HuH-7 (cell line): Measurements from ENCODE around the gene TMEM266.
"Not testable (repeated sequence)": the region's sequence is repeated elsewhere in the genome, so short reads cannot be mapped to it uniquely, and the experiment has no call there.

ENCODE experiments used
- DNase-seq: peaks from one replicate; pipeline ENCODE4 v3.0.0; 2011; ENCODE audit warnings: low spot score

TMEM266 gene, protein sequence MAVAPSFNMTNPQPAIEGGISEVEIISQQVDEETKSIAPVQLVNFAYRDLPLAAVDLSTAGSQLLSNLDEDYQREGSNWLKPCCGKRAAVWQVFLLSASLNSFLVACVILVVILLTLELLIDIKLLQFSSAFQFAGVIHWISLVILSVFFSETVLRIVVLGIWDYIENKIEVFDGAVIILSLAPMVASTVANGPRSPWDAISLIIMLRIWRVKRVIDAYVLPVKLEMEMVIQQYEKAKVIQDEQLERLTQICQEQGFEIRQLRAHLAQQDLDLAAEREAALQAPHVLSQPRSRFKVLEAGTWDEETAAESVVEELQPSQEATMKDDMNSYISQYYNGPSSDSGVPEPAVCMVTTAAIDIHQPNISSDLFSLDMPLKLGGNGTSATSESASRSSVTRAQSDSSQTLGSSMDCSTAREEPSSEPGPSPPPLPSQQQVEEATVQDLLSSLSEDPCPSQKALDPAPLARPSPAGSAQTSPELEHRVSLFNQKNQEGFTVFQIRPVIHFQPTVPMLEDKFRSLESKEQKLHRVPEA

DNA sequence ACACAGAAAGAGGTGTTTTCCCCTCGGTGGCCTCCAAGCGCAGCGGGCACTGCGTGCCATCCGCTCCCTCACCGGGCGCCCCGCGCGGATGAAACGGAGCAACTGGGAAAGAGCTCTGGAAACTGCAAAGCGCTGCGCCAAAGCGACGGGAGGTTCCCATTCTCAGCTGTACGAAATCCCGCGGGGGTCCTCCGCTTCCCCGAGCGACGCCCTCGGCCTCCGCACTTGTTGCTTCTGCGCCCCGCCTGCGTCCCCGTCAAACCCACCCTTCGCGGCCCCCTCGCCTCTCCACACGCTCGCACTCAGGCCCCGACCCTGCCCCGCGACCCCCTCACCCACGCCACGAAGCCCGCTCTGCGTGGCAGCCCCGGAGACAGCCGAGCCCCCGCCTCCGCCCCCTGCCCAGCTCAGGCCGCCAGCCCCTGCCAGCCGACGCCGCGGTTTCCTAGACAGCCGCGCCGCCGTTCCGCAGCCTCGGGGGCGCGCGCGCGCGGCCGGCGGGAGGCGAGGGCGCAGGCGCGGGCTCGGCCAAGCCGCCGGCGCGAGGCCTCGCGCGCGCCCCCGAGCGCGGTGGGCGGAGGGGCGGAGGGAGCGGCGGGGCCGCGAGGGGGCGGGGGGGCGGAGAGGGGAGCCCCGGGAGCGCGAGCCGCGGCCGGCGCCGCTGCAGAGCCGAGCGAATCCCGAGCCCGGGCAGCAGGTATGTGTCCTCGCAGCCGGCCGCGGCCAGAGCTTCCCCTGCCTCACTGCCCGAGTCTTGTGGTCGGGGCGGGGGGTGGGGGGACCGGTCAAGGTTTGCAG, at the start of gene TMEM266:
TMEM266 (plus strand) TSS at position 666 of the 798 bp plus-strand sequence. CDS start 74,279 bp downstream, outside the sequence.
- peak; percentile 84 for DNase-seq

DNA sequence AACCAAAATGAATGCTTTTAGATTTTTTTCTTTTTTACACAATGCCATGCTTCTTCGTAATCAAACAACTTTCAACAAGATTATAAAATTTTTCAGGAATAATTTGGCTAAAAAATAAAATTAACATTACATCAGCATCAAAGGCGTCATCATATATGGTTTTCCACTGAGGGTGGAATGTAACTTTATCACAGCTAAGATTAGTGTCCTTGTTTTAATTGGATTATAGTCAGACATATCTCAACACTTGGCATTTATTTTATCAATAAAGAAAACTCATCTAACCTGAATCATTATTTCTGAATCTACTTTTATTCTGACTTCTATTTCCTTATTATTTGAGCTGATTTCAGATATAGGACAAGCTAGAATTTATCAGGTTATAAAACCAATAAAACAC, 49.2 kb upstream of the TMEM266 start:
- no peak for DNase-seq

DNA sequence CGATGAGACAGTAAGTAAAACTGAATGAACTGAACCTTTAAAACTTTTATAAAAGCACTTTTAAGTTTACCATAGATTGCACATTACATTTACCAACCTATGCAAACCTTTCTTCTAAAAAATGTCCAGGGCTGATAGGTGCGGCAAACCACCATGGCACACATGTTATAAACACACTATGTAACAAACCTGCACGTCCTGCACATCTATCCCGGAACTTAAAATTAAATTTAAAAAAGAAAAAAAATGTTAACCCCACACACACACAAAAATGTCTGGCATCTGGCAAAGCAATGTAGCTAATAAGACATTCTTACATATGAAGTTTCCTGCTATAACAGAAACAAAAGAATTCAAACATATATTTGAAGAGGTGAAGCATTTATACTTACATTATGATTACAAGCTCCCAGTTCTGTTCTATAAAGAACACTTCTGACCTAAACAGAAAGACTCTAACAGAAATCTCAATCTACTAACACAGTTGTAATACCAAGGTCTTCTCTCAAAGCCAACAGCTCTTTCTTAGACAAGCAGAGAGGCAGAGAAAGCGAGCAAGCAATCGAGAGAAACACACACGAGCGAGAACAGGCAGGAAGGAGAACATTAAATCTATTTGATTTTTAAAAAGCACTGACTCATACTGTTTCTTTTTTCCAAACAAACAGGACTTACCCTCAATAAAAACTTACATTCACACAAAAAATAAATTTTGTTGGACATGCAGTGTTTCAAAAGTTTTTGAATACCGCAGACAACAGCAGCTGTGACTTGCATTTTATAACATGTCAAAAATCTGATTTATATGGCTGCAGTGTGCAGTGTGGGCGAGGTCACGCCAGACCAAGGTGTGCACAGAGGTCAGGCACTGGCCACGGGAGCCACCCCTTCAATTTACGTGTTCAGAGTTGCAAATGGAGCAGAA, 47.9 kb upstream of the TMEM266 start, which contains the start of gene NRG4:
NRG4 (minus strand) TSS at position 798 of the 925 bp plus-strand sequence. CDS start 1,194 bp downstream, outside the sequence.
- peak; percentile 24 for DNase-seq

DNA sequence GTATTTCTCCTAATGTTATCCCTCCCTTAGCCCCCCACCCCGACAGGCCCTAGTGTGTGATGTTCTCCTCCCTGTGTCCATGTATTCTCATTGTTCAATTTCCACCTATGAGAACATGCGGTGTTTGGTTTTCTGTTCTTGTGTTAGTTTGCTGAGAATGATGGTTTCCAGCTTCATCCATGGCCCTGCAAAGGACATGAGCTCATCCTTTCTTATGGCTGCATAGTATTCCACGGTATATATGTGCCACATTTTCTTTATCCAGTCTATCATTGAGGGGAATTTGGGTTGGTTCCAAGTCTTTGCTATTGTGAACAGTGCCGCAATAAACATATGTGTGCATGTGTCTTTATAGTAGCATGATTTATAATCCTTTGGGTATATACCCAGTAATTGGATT, 46.3 kb upstream of the TMEM266 start:
- DNase-seq: not testable (repeated sequence)

DNA sequence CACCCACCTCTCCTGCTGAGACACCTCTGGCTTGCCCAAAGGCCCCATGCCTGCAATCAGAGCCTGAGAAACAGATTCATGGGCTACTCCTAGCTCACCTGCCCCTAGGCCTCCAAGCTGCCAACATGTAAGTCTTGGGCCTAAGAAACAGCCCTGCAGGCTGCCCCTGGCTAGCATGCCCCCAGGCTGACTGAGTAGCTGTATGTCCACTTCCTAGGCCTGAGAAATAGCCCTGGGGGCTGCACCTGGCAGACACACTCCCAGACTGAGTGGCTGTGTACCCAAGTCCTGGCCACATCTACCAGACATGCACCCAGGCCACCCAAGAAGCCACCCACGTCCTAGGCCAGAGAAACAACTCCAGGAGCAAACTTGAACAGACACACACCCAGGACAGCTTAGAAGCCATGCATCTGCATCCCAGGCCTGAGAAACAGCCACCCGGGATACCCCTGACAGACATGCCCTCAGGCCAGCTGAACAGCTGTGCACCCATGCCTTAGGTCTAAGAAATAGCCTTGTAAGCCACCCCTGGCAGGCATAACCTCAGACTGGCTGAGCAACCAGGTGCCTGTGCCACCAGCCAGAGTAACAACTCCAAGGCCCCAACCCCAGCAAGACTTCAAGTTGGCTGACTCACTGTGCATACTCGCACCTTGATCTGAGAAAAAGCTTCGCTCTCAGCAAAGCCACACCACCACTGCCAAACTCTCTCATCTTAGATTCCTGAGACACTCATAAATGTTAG, 35.6 kb upstream of the TMEM266 start:
- DNase-seq: no peak

DNA sequence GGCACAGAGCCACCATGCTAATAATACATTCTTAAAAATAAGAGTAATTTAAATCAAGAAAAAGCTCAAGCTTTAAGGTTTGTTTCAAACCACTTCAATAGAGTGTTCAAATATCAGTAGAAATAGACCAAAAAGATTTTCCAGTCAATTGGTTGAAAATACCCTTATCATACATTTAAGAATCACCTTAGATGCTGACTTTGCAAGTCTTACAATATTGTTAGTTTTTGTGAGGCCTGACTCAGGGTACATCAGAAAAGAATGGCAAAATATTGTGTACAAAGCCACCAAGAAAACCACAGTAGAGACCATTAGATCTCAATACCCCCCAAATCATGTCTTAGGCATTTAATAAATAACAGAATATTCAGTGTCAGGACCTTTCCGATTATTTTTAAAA, 27.7 kb upstream of the TMEM266 start:
- no peak for DNase-seq

DNA sequence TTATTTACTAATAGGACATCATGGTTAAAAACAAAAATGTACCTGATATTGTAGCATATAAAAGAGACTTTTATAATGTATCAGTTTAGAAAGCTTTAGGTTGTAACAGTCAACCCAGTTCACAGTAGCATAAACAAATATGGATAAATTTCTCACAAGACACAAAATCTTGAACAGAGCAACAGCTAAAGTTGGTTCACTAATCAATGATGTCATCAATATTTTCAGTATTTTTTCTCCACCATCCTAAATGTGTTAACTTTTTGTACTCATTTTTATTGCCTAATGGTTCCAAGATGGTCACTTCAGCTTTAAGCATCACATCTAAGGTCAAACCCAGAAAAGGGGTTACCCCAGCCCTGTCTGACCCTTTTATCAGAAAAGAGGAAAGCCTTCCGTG, 26.3 kb upstream of the TMEM266 start:
- DNase-seq: no peak

DNA sequence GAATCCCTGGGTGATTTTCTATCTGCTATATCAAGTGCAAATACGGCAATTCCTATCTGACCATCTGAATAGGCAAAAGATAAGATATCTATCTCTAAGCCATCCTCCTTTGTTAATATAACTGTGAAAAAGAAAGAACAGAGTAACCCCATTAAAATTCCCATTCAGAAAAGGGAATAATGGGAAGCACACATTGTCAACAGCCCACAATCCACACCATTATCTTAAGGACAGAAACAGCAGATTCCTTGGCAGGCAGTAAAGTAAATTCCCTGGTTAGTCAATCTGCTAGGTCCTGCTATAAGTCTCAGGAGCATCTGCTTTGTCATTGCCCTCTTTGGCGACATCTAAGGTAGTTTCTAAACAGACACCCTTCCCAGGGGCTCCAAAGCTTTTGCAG, 25.7 kb upstream of the TMEM266 start:
- DNase-seq: no peak

DNA sequence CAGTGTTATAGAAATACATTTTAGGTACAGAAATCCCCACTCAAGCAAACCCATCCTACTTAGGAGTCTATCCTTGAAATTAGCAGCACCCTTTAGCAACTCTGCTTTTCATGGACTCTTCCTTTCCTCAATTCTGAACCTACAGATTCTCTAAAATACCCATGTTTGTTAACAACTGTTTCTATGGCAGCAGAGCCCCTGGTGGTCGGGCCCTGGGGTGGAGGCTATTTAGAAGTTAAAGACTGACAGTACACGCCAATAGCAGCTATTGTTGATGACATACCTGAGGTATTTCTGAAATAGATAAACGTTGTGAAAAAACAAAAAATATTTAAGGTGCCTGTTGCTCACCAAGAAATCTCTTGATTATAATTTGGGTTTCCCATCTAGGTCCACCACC, 24.2 kb upstream of the TMEM266 start:
- no peak for DNase-seq

DNA sequence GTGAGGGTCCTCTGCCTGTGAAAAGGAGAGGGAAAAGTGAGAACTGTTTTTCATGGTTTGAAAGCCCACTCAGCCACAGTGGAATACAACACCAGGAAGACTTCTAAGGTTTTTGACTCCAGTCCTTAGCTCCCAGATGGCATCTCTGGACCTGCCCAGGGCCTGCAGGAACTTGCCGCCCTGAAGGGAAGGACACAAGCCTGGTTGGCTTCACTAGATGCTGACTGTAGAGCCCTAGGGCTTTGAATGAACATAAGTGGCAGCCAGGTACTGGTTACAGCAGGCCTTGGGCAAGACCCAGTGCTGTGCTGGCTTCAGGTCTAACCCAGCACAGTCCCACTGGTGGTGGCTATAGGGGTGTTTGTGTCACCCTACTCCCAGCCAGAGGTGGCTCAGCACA, 21.3 kb upstream of the TMEM266 start:
- no peak for DNase-seq

DNA sequence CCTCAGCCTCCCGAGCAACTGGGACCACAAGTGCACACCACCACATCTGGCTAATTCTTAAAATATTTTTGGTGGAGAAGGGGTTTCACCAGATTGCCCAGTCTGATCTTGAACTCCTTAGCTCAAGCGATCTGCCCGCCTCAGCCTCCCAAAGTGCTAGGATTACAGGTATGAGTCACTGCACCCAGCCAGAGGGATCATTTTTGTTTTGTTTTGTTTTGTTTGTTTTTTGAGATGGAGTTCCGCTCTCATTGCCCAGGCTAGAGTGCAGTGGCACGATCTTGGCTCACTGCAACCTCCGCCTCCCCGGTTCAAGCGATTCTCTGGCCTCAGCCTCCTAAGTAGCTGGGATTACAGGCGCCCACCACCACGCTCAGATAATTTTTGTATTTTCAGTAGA, 5.6 kb upstream of the TMEM266 start:
- not testable (repeated sequence) for DNase-seq

DNA sequence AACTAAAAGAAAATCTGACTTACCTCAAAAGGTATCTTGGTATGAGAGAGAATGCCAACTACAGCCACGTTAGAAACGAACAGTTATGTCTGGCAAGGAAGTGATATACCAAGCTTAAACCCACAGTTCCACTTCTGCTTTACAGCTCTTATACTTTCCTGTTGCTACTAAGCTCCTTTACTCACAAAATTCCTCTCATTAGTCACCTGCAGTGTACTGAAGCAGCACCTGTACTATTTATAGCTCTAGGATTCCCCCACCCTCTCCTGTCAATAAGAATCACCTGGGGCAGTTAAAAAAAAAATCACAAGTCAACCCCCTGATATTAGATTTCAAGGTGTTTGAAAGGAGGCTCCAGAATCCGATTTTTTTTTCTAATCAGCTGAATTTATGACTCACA, 2.9 kb upstream of the TMEM266 start:
- no peak for DNase-seq

DNA sequence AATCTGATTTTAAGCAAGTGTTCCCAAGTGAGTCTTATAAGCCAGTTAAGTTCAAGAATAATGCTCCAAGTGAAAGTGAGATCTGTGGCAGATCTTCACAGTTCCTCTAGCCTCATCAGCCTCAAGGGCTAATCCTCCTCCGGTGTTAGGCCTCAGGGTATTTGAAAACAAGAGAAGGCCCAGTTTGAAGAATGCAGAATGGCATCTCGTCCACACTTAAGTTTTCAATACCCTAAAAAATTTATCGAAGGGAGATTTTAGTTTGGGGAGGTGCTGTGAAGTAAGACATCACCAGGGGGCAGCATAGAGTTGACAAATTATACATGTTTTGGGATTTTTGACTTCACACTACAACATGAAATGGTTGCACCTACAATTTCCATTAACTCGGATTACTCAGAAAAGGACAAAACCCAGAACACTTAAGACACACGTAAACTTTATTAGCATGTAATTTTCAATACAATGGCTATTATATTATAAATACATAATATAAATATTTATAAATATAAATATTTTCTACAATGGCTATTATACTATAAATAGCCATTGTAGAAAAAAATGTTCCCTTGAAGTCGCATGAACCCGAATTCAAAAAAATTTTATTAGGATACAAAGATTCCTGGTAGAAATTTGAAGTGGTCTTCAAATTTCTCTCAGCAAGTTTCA, 2.3 kb upstream of the TMEM266 start:
- DNase-seq: peak; percentile 63

DNA sequence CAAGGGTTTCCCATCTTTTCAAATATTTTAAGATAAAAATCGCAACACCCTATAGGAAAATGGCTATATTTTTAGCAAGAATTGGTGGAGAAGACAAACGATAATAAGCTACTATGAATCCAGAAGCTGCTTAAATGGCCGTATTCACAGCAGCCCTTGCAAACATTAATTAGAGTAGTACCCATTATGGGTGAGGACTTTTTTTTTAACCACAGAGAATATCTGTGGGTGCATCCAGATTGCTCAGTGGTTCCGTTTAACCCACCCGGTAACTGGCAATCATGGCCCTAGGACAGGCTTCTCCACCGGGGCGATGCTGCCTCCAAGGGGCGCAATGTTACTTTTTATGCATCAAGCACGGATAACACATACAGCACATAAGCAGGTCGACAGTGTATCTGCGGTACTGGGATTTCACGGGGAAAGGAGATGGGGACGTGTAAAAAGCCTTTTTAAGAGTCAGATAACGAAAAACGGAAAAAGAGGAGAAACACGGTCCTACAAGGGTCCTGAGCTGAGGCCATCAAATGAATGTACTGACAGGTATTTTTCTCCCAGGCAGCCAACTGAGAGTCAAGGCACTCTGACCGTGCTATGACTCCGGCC, 968 bp upstream of the TMEM266 start:
- peak; percentile 77 for DNase-seq

DNA sequence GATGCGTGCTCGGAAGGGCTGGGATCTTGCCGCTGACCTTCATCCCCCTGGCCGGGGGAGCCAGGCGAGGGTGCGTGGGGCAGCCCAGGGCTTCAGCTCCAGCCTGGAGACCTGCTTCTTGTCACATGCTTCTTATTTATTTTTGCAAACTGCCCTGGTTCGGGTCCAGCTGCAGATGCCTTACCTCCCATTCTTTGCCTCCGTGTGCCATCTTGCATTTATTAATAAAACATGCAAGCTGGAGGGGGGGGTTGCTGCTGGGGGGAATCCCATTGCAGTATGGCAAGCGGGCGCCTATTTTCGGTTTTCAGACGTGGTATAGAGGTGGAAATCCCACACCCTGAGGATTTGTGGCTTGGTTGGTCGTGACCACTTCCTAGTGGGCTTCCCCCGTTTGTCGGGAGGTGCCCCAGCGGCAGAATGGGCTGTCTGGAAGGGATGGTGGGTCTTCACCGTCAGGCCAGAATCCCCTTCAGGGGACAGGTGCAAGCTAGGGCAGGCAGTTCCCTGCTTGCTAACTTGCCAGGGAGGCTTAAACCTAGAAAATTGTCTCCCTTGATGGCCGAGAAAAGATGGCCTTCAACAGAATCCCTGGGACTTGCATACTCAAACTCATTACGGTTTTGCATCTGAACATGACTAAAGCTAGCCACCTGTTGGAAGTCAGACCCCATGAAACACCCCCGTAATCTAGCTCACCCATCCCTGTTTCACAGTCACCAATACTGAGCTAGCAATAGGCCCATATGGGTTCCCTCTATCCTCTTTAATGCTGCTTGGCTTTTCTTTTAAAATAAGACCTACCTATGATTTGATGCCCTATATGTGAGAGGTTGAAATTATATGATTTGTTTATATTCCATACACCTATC, 569 bp downstream of the TMEM266 start:
- no peak for DNase-seq

DNA sequence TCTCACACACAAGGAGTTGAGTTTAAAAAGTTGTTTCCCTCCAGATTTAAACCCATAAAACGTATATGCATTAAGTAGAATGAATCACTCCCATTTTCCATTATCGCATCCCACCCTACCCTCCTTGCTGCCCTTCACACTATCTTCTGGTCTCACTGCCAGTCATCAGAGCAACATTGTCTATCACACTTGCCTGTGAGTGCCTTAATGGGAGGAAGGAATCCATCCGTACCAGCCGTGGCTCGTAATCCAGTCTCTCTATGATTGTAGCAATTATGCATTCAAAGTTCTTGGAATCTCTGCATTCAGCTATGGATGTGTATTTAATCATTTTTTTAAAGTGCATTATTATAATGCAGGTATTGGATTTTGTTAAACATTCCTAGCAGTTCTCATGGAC, 1.9 kb downstream of the TMEM266 start:
- DNase-seq: no peak

DNA sequence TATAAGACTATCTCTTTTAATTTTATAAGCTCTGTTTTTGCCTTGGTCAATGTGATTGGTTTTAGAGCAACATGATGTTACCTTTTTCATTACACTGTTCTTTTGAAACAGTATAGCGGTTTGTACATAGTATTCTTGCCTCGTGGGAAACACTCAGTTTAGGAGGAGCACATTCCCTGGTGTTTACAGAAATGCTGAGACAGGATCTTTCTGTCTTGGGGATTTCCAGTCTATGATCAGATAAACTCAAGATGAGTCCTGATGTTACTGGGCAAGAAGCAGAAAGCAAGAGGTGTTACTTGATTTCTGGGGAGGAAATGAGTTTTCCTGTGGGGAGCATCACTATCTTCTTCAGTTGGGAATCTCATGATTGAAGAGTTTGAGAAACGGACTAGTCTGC, 2.5 kb downstream of the TMEM266 start:
- no peak for DNase-seq

DNA sequence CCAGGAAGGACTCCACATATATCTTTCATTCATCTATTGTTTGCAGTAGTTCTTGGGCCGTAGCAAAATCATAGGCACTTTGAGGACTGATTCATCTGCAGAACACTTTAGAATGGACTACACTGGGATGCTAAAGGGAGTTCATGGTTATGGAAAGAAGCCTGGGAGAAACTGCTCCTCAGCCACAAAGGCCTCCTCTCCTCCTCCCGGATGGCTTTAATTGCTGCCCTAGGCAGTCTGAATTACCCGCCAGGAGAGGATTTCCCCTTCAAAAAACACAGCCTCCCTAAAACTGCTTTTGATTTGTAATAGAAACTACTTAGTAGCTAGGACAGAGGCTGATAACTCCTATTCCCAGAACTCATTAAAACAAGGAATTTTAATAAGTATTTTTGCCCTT, 4.6 kb downstream of the TMEM266 start:
- no peak for DNase-seq

DNA sequence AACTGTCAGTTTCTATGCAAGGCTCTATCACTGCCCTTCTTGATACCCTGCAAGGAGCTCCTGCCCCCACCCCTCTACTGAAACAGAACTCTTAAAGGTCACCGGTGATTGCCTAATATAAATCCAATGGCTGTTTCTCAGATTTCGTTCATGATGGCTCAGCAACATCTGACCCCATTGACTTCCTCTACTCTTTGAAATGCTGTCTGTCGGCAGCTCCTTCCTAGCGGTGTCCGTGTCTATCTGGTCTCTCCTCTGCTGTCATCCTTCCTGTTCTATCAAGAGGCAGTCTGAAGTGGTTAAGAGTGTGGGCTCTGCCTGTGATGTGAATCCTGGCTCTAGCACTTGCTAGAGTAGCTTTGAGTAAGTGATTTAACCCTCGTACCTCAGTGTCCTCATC, 5.5 kb downstream of the TMEM266 start:
- no peak for DNase-seq
